ENCODE measurements around the gene BST2.

DNA sequence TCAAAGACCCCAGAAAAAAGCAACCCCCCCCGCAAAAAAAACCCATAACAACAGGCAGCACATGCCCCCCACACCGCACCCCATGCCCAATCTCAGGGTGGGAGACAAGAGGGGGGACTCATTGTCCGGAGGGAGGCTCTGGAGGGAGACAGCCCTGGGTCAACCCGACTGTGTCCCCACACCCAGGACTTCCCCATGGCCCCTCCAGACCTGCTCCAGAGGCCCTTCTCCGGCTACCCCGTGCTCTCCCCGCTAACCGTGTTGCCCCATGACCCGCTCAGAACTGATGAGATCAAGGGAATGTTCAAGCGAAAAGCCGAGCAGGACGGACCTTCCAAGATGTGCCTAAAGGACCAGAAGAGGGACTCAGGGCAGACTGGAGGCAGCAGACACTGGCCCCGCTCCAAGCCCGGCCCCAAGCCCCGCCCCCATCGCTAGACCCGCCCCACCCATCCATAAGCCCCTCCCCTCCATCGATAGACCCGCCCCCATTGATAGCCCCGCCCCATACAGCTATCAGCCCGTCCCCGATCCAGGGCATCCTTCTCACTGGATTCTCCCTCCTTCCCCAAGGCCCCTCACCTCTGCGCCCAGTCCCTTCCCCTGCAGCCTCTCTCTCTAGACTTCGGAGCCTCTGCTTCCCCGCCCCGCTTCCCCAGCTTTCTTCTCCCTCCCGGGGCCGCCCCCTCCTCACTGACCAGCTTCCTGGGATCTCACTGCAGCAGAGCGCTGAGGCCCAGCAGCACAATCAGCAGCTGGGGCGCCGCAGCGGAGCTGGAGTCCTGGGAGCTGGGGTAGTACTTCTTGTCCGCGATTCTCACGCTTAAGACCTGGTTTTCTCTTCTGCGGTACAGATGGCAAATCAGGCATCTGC, 2.2 kb downstream of the BST2 start:
- TF ChIP-seq CTCF (conservative IDR thresholded peaks at IDR 0.05; ENCODE audit: low read depth, low read length): no peak
- TF ChIP-seq EZH2 (IDR thresholded peaks at IDR 0.05; ENCODE audit: low read length, unreplicated experiment): no peak
- TF ChIP-seq EZH2phosphoT487 (IDR thresholded peaks at IDR 0.05; ENCODE audit: borderline replicate concordance, low read length): no peak
